ENCODE data around the gene ANKRD65.

DNA sequence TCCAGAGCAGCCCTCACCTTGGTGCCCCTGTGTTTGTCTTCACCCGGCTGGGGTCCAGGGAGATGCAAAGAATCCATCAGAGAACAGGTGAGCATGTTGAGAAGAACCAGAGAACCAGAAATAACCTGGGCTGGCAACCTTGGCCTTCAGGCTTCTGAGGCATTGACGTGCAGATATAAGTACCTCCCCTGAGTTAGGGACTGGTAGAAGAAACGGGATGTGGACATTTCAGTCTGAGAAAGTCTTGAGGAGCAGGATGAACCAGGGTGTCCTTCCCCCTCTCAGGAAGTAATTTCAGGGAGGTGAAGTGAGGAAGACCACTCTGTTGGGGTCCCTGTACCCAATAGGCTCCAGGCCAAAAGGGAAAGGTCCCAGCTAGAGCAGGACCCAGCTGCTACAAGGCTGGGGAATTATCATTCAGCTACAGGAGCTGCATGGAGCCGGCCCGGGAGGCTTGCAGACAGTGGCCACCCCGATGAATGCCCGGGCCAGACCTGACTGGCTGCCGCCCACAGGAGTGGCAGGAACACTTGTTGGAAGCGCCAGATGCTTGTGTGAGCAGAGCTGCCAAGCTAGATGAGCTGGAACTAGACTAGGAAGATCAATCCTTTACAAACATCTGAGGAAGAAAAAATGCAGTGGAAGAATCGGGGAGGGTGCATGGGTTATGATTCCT is 44.4 kb downstream of the ANKRD65 start:
- TF ChIP-seq, protein P1, sequence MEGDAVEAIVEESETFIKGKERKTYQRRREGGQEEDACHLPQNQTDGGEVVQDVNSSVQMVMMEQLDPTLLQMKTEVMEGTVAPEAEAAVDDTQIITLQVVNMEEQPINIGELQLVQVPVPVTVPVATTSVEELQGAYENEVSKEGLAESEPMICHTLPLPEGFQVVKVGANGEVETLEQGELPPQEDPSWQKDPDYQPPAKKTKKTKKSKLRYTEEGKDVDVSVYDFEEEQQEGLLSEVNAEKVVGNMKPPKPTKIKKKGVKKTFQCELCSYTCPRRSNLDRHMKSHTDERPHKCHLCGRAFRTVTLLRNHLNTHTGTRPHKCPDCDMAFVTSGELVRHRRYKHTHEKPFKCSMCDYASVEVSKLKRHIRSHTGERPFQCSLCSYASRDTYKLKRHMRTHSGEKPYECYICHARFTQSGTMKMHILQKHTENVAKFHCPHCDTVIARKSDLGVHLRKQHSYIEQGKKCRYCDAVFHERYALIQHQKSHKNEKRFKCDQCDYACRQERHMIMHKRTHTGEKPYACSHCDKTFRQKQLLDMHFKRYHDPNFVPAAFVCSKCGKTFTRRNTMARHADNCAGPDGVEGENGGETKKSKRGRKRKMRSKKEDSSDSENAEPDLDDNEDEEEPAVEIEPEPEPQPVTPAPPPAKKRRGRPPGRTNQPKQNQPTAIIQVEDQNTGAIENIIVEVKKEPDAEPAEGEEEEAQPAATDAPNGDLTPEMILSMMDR (IDR thresholded peaks at IDR 0.05) = no peak
- TF ChIP-seq POLR2A (IDR thresholded peaks at IDR 0.05) = no peak

Data from body of pancreas (tissue), 4 donors.